Measurements from ENCODE around the gene TMEM176B. TPM values are rescaled to one million over a fixed set of nuclear protein-coding genes. Genes with fewer than 3 reads are reported as not detected.

TMEM176B gene
- total RNA-seq, 1 experiment from 2014 or later, result 0.31 TPM

DNA sequence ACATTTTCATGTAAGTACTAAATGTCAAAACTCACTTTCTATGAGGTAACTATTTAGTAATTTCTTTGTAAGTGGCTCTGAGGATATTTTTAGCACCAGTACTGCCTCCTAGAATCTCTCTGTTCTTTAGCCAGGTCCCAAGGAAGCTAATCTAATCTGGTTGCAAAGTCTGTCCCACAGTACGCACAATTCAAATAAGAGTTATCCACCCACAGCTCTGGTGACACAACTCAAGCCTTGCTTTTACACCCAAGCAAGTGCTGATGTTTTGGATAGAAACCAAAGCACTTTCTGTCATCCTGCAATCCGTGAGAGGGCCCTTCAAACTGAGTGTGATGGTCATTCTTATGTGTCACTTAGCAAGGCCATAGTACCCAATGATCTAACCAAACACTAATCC is 48.5 kb downstream of the TMEM176B start:
- no peak overlapping the region for H3K27ac ChIP-seq (ENCODE audit: low read length)
- H3K36me3 ChIP-seq (ENCODE audit: control insufficient read depth, insufficient read depth, low read length), result no peaks in the 10 kb centered on the region
- no peaks in the 10 kb centered on the region for H3K4me1 ChIP-seq (ENCODE audit: control insufficient read depth, insufficient read depth, low read length)
- H3K9me3 ChIP-seq (ENCODE audit: control insufficient read depth, insufficient read depth, low read depth, low read length), result no peaks in the 10 kb centered on the region
- no peak for TF ChIP-seq POLR2AphosphoS5 (IDR thresholded peaks at IDR 0.05; ENCODE audit: low read depth, low read length)
- TF ChIP-seq, protein P1, sequence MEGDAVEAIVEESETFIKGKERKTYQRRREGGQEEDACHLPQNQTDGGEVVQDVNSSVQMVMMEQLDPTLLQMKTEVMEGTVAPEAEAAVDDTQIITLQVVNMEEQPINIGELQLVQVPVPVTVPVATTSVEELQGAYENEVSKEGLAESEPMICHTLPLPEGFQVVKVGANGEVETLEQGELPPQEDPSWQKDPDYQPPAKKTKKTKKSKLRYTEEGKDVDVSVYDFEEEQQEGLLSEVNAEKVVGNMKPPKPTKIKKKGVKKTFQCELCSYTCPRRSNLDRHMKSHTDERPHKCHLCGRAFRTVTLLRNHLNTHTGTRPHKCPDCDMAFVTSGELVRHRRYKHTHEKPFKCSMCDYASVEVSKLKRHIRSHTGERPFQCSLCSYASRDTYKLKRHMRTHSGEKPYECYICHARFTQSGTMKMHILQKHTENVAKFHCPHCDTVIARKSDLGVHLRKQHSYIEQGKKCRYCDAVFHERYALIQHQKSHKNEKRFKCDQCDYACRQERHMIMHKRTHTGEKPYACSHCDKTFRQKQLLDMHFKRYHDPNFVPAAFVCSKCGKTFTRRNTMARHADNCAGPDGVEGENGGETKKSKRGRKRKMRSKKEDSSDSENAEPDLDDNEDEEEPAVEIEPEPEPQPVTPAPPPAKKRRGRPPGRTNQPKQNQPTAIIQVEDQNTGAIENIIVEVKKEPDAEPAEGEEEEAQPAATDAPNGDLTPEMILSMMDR (IDR thresholded peaks at IDR 0.05), result no peak
- no peak for TF ChIP-seq TCF7L2 (IDR thresholded peaks at IDR 0.05; ENCODE audit: low read depth, low read length)
- TF ChIP-seq, protein P2, sequence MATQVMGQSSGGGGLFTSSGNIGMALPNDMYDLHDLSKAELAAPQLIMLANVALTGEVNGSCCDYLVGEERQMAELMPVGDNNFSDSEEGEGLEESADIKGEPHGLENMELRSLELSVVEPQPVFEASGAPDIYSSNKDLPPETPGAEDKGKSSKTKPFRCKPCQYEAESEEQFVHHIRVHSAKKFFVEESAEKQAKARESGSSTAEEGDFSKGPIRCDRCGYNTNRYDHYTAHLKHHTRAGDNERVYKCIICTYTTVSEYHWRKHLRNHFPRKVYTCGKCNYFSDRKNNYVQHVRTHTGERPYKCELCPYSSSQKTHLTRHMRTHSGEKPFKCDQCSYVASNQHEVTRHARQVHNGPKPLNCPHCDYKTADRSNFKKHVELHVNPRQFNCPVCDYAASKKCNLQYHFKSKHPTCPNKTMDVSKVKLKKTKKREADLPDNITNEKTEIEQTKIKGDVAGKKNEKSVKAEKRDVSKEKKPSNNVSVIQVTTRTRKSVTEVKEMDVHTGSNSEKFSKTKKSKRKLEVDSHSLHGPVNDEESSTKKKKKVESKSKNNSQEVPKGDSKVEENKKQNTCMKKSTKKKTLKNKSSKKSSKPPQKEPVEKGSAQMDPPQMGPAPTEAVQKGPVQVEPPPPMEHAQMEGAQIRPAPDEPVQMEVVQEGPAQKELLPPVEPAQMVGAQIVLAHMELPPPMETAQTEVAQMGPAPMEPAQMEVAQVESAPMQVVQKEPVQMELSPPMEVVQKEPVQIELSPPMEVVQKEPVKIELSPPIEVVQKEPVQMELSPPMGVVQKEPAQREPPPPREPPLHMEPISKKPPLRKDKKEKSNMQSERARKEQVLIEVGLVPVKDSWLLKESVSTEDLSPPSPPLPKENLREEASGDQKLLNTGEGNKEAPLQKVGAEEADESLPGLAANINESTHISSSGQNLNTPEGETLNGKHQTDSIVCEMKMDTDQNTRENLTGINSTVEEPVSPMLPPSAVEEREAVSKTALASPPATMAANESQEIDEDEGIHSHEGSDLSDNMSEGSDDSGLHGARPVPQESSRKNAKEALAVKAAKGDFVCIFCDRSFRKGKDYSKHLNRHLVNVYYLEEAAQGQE (IDR thresholded peaks at IDR 0.05; ENCODE audit: insufficient read depth in 1 of 2, low read depth in 2 of 2, low read length in 1 of 2), result no peak
- TF ChIP-seq SIN3A (IDR thresholded peaks at IDR 0.05; ENCODE audit: borderline replicate concordance, insufficient read depth, low read depth, low read length), result no peak
- intact Hi-C loops (cut with micrococcal nuclease; ENCODE audit: unreplicated experiment), result loop anchor here (10.0 kb wide), 1 partner anchor 467 kb away; no protein-coding TSS in a partner anchor
- DNase-seq (ENCODE audit: low read depth, low spot score) (no peak), ATAC-seq (no peak)
- no peak overlapping the region for H3K4me3 ChIP-seq (ENCODE audit: low read depth in 2 of 2, low read length in 2 of 2)
- peaks cover 7% of the 10 kb centered on the region for H3K27me3 ChIP-seq (ENCODE audit: control insufficient read depth, insufficient read depth, low read length)
- CTCF ChIA-PET, result no interaction called here
- POLR2A ChIA-PET, result no interaction called here
- in situ Hi-C loops (cut with HindIII; ENCODE audit: low pct_unique_long_range_greater_than_20kb, low sequenced_read_pairs), result no loop called here
- no TSS peak for BruUV-seq (replicated peaks)

DNA sequence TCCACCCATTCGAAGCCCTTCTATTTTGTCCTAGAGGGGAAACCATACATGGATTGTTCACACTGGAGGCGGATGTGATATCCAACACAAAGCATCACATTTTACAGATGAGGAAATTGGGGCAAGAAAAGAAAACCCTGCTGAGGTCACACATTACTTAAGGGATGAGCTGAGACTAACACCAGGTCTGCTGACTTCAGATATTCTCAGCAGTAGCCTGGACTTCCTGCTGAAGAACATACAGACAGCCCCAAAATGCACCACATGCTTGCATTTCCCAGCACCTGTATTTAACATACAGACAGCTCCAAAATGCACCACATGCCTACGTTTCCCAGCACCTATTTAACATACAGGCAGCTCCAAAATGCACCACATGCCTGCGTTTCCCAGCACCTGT is 51.8 kb downstream of the TMEM176B start:
- no peak overlapping the region for H3K4me3 ChIP-seq (ENCODE audit: low read depth in 2 of 2, low read length in 2 of 2)
- no peaks in the 10 kb centered on the region for H3K36me3 ChIP-seq (ENCODE audit: control insufficient read depth, insufficient read depth, low read length)
- POLR2A ChIA-PET, result no interaction called here
- no peak for DNase-seq (ENCODE audit: low read depth, low spot score)
- H3K27me3 ChIP-seq (ENCODE audit: control insufficient read depth, insufficient read depth, low read length), result peaks cover 7% of the 10 kb centered on the region; the same call in 1 of the 2 replicates
- TF ChIP-seq, protein P1 (IDR thresholded peaks at IDR 0.05), result no peak
- no peak for TF ChIP-seq TCF7L2 (IDR thresholded peaks at IDR 0.05; ENCODE audit: low read depth, low read length)
- no peak for TF ChIP-seq POLR2AphosphoS5 (IDR thresholded peaks at IDR 0.05; ENCODE audit: low read depth, low read length)
- CTCF ChIA-PET, result no interaction called here
- no peak overlapping the region for H3K27ac ChIP-seq (ENCODE audit: low read length)
- no peaks in the 10 kb centered on the region for H3K4me1 ChIP-seq (ENCODE audit: control insufficient read depth, insufficient read depth, low read length)
- in situ Hi-C loops (cut with HindIII; ENCODE audit: low pct_unique_long_range_greater_than_20kb, low sequenced_read_pairs), result no loop called here
- BruUV-seq (replicated peaks), result no TSS peak
- H3K9me3 ChIP-seq (ENCODE audit: control insufficient read depth, insufficient read depth, low read depth, low read length), result no peaks in the 10 kb centered on the region
- ATAC-seq, result no peak
- intact Hi-C loops (cut with micrococcal nuclease; ENCODE audit: unreplicated experiment), result no loop called here
